Suppressor macrophage (primary cell): ENCODE results near the gene ANKK1.

Experiments used
- DNase-seq, 4 experiments: peaks; one replicate each; pipeline ENCODE4 v3.0.0-alpha.2; 2020 to 2022
- total RNA-seq, 17 experiments: gene quantifications; one replicate each; lab custom pipeline; 2026; ENCODE audit warnings: mixed read lengths in 6 of 17, inconsistent platforms in 3 of 17; lab: John Stamatoyannopoulos, UW

Gene ANKK1, protein sequence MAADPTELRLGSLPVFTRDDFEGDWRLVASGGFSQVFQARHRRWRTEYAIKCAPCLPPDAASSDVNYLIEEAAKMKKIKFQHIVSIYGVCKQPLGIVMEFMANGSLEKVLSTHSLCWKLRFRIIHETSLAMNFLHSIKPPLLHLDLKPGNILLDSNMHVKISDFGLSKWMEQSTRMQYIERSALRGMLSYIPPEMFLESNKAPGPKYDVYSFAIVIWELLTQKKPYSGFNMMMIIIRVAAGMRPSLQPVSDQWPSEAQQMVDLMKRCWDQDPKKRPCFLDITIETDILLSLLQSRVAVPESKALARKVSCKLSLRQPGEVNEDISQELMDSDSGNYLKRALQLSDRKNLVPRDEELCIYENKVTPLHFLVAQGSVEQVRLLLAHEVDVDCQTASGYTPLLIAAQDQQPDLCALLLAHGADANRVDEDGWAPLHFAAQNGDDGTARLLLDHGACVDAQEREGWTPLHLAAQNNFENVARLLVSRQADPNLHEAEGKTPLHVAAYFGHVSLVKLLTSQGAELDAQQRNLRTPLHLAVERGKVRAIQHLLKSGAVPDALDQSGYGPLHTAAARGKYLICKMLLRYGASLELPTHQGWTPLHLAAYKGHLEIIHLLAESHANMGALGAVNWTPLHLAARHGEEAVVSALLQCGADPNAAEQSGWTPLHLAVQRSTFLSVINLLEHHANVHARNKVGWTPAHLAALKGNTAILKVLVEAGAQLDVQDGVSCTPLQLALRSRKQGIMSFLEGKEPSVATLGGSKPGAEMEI
- 0 to 1.2 (median 0) reads per million in 17 experiments for total RNA-seq

DNA sequence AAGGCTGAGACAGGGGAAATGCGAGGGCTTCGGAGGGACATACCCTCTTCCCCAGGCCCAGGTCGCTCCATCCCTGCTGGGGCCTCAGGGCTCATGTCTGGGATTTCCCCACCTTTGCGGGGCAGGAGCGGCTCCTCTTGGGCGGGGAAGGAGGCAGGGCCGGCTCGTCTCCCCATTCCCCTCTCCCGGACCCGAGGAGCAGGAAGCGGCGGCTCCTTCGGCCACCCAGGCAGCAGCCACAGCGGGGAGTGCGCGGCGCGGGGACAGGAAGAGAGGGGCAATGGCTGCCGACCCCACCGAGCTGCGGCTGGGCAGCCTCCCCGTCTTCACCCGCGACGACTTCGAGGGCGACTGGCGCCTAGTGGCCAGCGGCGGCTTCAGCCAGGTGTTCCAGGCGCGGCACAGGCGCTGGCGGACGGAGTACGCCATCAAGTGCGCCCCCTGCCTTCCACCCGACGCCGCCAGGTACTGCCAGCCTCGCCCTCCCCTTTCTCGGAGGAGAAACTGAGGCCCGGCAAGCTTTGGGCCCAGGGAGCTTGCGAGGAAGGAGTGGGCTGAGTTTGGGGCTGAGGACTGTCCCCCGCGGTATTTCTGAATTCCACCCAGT is at the start of gene ANKK1:
ANKK1 (plus strand) TSS at position 175 of the 607 bp plus-strand sequence; CDS start at position 281, 106 bp downstream.
- no peak for DNase-seq

DNA sequence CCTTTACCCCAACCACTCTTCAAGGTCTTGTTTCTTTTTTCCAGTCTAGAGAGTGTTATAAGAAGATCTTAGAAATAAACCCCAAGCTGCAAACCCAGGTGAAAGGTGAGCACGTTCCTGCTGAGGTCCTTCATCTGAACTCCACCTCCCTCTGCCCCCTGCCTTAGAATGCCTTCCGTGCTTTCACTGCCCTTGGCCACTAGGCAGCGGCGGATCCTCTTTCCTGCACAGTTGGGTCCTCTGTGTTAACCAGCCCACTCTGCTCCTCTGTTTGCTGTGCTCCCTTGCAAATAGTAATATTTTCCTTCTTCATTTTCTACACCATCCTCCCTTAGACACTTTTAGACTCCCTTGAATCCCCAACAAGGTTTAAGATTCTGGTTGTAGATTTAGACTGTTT is 48.8 kb upstream of the ANKK1 start:
- DNase-seq: no peak

DNA sequence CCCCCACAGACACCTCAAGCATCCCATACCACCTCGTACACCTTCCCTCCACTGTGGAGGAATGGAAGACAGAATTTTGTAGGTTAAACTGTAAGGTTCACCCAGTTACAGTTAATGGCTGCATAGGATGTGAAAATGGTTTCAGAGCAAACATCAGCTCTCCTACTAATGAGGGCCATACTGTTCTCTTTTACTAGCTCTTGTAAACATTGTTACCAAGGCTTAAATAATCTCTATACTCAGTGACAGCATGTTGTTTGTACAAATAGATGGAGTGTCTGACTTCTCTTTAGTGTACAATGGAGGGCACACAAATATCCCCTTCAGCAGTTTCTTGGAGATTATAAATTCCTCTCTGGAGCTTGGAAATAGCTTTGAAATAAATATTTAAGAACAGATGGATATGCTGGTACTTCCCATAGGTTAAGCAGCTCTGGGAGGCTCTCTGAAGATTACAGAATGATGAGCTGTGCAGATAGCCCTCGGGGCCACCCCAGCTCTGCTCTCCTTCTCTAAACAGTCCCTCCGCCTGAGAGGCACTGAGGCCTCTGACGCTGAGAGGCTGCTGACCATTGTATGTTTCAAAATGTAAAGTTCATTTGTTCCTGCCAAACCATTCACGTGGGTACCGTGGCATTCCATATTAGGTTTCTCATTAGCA is 47.5 kb upstream of the ANKK1 start:
- no peak for DNase-seq

DNA sequence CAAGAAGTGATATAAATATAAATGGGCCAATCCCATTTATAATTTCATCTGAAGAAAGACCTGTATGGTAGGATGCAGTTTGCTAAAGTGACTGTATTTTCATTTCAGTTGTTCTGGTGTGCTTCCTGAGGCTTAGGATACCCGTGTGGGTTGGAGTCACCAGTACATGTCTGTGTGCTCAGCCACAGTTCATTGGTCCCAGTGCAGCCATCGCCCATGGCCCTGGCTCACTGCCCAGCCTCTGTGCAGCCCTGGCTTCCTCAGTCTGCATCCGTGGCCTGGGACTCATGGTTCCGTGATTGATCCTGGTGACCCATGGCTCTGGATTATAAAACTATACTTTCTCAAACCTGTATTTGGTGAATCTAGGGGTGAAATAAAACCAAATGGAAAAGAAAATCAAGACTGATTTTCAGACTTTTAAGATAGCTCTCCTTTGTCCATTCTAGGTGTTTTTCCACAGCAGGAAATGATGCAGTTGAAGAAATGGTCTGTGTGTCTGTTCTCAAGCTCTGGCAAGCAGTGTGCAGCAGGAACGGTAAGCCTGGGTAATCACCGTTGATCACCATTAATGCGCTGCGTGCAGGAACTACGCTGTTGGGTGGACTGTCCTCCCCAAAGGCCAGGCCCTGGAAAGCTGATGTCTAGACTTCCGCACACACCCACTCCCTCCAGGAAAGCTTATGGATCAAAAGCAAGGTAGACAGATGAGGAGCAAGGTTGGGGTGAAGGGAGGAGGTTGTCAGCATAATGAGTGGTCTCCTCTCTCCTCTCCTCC is 46.0 kb upstream of the ANKK1 start:
- no peak for DNase-seq

DNA sequence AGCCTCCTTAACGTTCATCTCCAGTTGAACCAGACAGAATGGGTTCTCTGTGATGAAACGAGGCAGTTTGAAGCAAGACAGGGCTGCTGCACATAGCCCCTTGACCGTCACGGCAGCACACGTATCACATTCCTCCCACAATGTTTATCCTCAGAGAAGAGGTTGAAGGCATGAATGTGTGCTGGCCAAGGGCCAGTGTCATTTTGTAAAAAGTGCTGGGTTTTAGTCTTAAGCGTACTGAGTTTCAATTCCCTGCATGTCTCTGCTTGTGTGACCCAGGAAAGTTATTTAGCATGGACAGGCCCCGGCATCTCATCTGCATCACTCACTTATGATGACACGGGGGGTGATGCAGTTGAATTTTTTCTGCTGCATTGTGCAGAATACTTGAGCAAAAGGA is 41.6 kb upstream of the ANKK1 start:
- DNase-seq: no peak

DNA sequence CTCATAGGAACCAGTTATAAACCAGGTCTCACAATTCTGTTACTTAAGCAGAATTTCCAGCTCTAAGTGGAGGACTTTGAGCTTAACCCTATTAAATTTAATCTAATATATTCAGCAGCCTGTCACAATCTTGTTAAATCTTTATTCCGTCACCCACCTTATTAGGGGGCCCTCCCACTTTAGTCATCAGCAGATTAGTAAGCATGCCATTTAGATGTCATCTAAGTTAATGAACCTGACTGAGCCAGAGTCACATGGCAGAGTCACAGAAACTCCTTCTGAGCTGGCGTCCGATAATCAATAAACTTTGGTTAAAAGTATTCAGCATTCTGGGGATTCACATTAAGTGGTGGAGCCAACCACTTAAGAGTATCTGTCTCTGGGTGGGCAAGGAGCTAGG is 38.1 kb upstream of the ANKK1 start:
- no peak for DNase-seq

DNA sequence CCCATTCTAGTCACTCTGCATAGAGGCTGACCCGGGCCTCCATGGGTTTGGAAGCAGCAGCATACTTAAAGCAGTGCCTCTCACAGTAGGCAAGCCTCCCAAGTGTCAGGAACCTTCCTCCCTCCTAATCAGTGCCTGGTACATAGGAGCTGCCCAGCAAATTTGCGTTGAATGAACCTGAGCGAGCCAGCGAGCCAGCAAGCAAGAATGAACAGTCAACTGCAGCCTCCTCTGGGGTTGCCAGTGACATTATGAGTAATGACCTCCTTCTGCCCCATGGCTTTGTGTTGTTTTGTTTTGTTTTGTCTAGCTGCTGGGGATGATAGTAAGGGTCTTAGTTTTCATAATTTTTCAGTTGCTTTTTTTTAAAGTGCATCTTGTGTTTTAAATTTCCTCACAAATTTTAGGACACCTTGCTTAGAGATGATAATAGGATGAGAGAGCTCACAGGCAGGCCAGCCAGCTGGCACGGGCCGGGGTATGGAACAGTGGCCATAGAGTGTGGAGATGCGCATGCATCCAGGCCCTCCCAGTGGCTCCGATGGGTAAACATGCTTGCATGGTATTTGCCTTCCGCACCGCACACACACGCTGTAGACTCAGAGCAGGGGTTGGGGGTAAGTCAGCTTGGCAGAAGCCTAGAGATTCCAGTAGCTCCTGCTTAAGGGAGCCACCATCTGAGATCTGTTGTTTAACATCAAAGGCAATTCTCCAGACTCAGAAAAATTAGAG is 37.1 kb upstream of the ANKK1 start:
- DNase-seq: no peak

DNA sequence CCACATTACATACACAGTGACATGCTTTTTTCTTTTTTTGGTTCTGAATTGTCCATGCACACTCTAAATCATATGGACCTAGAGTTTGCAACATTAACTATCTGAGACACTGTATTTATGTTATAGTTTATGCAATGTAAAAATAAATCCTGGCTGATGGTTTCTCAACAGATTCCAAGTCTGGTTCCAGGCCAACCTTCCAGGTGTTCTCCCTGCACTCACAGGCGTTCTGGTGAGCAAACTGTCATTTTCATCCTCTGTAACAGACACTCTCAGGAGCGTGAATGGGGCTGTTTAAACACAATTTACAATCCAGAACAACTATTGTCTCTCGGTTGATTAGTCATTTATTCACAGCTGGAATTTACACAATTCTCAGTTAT is 36.5 kb upstream of the ANKK1 start:
- DNase-seq: no peak

DNA sequence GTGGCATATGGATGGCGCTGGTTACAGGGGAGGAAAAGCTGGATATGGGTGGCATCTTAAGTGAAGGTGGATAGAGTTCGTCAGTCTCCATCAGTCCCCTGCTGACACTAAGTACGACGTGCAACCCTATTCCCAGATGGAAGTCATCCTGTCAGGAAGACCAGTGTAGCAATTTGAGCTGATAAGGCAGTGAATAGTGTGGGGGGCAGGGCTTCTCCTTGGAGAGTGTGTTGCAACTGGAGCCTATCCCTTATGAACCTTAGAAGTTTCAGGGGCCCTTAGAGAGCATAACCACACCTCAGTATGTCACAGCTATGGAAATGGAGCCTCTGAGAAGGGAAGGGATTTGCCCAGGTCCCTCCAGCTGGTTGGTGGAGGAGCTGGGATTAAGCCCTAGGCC is 36.1 kb upstream of the ANKK1 start:
- DNase-seq: no peak

DNA sequence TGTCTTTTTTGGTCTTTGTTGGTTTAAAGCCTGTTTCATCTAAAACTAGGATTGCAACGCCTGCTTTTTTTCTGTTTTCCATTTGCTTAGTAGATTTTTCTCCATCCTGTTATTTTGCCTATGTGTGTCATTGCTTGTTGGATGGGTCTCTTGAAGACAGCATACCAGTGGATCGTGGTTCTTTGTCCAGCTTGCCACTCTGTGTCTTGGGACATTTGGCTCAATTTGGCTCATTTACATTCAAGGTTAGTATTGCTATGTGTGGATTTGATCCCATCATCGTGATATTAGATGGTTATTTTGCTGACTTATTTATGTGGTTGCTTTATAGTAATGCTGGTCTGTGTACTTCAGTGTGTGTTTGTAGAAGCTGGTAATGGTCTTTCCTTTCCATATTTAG is 31.4 kb upstream of the ANKK1 start:
- DNase-seq: no peak

DNA sequence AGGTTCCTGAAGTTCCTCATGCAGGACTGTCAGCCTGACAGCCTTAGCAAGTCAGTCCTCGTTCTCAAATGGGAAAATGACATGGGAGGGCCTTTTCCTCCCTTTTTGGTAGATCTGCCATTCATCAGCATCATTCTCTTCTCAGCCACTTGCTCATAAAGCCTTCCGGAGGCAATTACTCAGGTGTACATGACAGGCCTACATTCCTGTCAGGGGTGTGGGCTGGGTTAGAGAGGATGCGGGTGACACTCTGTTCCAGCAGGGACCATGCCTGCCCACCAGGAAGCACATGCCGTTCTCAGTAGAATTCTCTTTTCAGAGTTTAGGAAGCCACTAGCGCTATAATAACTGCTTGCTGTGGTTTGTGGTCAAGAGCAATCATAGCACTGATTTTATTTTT is 24.2 kb upstream of the ANKK1 start:
- no peak for DNase-seq

DNA sequence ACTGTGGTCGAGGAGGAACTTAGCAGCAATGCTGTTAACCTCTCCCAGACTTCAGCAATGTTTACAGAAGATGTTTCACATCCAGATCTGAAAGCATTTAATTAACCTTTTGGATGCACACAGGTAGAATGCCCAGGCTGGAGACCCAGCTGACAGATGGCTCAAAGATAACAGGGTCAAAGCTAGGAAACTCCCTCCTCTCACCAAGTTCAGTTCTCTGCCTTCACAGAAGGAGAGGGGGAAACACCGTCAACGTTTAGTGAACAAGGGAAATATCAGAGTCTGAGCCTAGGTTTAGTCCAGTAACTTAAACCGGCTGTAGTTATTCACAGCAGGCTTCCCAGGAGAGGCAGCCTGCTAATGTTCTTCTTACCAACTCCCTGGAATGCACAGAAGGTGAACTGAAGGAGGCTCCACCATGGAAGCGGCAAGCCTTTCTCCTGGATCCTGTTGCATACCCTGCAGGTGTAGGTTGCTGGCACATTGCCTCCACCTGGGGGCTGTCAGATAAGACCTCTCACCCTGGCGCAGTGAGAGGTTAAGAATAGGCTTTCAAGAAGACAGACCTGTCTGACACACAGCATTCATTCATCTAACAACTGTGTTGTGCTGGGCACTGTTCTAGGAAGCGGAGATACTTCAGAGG is 23.5 kb upstream of the ANKK1 start:
- DNase-seq: no peak

DNA sequence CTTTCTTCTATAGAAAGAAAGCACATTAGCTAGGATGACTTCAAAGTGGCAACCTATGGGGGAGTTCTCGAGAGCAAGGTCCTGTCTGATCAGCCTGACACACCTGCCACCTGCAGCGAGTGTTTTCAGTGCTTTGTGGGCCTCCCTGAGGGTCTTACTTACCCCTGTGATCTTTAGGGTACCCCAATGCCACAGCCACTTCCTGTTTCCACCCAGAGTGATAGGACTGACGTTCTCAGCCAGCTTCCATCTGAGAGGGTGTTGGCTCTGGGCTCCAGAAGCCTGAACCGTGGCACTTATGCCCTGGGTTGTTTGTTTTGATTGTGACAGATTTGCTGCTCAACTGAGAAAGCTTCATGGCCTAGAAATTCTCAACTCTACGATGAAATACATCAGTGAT is 21.7 kb upstream of the ANKK1 start:
- DNase-seq: no peak

DNA sequence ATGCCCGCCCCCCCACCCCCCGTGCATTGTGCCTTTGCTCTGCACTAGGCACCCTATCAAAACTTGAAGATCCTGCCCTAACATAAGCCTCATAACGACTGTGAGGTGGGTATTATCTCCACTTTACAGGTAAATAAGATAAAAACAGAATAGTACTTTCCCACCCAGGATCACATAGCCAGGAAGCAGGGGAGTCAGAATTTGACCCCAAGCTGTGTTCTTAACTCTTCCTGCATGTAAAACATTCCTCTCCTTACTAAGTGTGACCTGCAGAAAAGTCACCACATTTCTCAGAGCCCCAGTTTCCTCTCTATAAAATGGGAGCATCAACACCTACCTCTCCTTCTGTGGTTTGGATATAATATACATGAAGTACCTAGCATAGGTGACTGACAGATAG is 18.2 kb upstream of the ANKK1 start:
- DNase-seq: no peak

DNA sequence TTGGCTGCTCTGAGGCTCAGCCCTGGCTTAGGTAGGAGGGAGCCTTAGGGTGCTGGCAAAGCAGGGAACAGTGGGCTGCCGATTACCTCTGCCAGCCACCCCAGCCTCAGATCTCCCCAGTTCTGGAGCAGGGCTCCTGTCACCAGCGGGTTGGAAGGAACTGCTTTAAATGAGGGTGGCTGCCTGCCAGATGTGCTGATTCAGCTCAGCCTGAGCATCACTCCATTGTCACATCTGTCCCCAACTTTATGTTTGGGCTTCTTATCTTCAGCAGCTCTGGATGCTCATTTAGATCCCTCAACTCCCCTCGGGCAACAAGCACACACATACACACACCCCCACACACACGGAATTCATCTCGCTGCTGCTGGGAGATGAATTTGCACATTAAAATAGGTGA is 16.9 kb upstream of the ANKK1 start:
- no peak for DNase-seq

DNA sequence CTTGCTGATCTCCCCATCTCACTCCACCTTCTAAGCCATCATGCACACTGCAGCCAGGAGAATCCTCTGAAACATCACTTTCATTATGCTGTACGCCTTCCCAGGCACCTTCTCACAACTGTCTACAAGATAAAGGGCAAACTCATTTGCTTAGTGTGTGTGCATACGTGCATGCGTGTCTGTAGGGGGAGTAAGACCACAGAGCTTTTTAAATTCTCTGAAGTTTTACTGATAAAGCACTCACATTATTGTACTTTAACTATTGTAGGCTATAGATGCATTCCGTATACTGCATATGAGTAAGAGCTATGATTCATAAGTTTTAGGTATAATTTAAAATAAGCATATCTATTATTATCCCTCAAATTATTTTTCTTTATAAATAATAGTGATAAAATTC is 15.3 kb upstream of the ANKK1 start:
- no peak for DNase-seq

DNA sequence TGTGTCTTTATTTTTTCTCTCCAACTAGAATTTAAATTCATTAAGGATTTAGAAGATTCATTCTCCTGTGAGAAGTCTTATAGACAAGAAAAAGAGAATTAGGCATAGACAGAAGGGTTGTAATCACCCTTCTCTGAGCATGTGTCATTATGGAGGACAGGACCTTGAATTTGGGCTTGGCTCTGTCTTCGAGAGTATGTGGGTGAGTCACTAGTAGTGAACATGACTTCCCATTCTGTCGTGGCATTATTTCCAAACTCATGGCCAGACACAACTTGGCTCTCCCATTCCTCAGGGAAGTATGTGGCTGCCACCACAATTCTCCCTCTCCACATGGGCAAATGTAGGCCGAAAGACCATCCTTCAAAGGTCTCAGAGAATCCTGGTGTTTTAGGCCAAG is 14.3 kb upstream of the ANKK1 start:
- peak; percentile 33 to 54 (median 48) for DNase-seq

DNA sequence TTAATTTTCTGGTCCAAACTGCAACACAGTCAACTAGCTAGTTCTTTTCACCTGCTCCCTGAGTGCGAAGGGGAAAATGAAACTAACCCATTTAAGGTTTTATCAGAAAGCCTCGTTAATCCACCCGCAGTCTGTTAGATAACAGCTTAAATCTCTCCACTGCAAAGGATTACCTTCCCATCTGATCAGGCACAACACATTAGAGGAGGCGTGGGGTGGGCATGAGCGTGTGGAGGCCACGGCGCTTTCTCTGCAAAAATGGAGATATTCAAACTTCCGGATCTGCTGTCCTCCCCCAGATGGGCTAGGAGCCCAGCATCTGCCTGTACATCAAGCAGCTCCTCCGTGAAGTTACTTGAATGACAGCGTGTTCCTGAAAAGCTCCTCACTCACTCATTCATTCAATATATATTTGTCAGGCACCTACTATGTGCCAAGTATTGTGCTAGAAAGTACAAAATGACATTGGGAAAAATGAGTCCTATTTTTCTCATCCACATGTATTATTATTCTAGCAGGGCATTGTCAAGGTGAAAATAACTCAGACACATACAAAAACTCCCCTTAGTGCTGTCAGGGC is 13.5 kb upstream of the ANKK1 start:
- no peak for DNase-seq

DNA sequence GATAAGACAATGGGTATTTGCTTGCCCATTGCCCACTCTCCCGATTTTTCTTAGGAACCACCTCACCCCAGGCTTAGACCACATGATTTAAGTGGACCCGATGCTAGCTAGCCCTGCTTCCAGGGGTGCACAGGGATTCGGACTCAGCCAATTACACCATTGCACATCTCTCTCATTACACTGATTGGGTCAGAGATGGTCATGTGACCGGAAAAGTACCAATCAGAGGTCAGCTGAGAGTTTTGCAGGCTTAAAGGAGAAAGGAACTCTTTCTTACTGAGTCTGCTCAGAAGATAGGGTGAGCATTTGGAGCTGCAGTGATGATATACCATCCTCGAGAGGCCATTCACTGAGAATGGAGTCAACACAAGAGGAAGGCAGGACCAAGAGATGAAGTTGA is 12.2 kb upstream of the ANKK1 start:
- no peak for DNase-seq

DNA sequence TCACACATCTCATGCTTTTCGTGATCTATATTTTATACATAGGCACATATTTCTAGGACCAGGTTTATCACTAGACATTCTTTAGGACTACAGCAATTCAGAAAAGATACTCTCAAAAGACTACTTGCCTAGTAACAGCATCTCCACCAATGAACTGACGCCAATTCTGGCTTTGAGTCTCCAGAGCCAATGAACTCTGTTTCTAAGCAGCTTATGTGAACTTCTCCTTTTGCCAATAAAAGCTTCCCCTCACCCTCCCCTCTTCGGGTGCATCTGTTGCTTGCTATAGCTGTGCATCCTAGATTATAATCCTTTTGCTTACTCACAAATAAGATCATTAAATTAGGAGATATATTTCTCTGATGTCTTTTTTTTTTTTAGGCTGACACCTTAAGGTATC is 11.4 kb upstream of the ANKK1 start:
- DNase-seq: peak; percentile 24 to 49 (median 45)
